Activated T-helper 2 cell treated with anti-CD3 and anti-CD28 coated beads, Interferon-gamma antibody, Interleukin-2, Interleukin-4, amounts not matched to agents 10 μg/mL and 5 μg/mL and 100 μg/mL, durations not matched to agents 14 hours and 24 hours and 36 hours (primary cell): ENCODE measurements around the gene FILIP1. TPM values are rescaled to one million over a fixed set of nuclear protein-coding genes. Genes with fewer than 3 reads are reported as not detected.
A peak's percentile ranks its signal among the peaks of the same experiment; 100 is the strongest.

Source experiments
- DNase-seq: peaks from one replicate; pipeline ENCODE4 v3.0.0; 2021; ENCODE audit warnings: low spot score
- H3K27ac Mint-ChIP-seq: one replicate; pipeline ENCODE4 v1.8.0; 2021; ENCODE audit warnings: mixed read lengths
- H3K27me3 Mint-ChIP-seq: one replicate; pipeline ENCODE4 v1.8.0; 2021; ENCODE audit warnings: low read depth, mixed read lengths
- H3K36me3 Mint-ChIP-seq: one replicate; pipeline ENCODE4 v1.8.0; 2021; ENCODE audit warnings: low read depth, mixed read lengths
- H3K4me1 Mint-ChIP-seq: one replicate; pipeline ENCODE4 v1.8.0; 2021; ENCODE audit warnings: low read depth, mixed read lengths
- H3K4me3 Mint-ChIP-seq: one replicate; pipeline ENCODE4 v1.8.0; 2021; ENCODE audit warnings: low read depth, mild to moderate bottlenecking, moderate library complexity, mixed read lengths
- H3K9me3 Mint-ChIP-seq: one replicate; pipeline ENCODE4 v1.8.0; 2021; ENCODE audit warnings: mixed read lengths
- intact Hi-C: fragments of 100-400 bp; cut with micrococcal nuclease; formaldehyde crosslinking; loops from one replicate; pipeline ENCODE4 v1.15.1; 2023
- total RNA-seq: library from RNA; stranded (reverse); gene quantifications from 2 replicates; pipeline ENCODE4 v1.2.3, GENCODE V29; 2022

Gene FILIP1
- total RNA-seq, 1 donor from 2014 or later: not detected

DNA sequence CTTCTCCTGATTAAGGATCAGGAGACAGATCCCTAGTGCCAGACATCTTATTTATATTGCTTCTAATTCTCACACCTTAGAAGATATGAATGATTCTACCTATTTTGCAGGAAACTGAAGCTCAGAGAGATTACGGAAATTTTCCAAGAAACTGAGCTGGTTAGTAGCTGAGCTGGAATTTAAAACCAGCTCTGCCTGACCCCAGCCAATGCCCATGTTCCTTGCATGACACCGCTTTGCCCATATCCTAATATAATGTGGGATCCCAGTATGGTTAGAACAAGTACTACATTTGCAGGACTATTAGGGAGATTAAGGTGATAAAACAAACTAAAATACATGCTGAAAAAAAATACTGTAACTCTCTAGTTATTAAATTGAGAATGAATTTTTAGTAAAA is 210.9 kb downstream of the FILIP1 start:
- intact Hi-C loops: loop anchor here (5.0 to 10.0 kb wide), 2 partner anchors 1758 to 1820 kb away; partner anchors contain the start of genes EEF1A1 and MTO1
- Mint-ChIP-seq H3K36me3 (peaks cover 27% of the 10 kb centered on the region), H3K4me3 (peak overlapping the region; percentile 64), H3K4me1 (peaks cover 48% of the 10 kb centered on the region), H3K27me3 (no peaks in the 10 kb centered on the region), H3K9me3 (no peaks in the 10 kb centered on the region), H3K27ac (no peak overlapping the region)
- DNase-seq: no peak

DNA sequence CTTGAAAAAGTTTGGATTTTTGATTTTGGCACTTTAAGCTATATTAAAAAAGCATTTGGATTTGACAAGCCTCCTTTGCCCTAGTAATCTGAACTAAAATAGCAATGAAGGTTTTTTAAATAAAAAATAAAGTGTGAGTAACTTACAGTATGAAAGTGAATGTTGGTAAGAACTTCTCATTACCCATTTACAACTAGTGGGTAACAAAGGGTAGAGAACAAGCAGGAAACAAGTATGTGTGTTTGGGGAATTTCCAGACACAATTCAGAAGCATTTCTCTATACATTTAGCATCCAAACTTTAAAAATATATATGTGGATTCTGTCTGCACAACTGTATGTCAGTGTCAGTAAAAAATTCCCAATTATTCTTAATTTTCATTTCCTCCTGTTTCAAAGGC is 211.9 kb downstream of the FILIP1 start:
- Mint-ChIP-seq H3K9me3 (no peaks in the 10 kb centered on the region), H3K27ac (peak overlapping the region; percentile 74), H3K4me1 (peaks cover 42% of the 10 kb centered on the region), H3K36me3 (peaks cover 23% of the 10 kb centered on the region), H3K27me3 (no peaks in the 10 kb centered on the region), H3K4me3 (peak overlapping the region; percentile 58)
- intact Hi-C loops: loop anchor here (5.0 to 10.0 kb wide), 2 partner anchors 1757 to 1819 kb away; partner anchors contain the start of genes EEF1A1 and MTO1
- no peak for DNase-seq

DNA sequence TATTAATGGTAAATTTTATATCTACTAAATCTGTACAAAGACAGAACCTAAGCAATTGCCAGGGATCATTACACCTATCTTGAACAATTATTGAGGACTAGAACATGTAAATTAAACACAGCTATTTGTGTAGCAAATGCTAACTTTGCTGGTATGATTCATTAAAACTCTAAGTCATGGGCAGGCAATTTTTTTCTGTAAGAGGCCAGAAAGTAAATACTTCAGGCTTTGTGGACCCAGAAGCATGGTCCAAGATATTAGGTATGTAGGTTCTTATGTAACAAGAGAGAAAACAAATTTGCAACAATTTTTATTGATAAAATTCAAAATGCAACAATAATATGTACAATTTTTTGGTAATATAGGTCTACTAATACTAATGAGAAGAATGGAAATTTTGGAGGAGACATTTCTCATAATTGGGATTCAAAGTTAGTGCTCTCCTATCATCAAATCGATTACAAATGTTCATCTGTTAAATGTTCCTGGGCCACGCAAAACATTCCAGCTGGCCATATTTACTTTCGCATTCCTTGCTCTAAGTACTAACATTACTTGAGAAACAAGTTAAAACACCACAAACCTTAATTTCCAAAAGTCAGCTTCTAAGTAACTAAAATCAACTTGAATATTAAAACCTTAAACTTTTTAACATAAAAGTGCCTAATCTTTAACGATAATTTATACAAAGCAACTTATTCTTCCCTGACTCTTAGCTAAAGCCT is 213.3 kb downstream of the FILIP1 start:
- no peak overlapping the region for H3K27ac Mint-ChIP-seq
- H3K4me3 Mint-ChIP-seq: peak overlapping the region; percentile 3
- H3K9me3 Mint-ChIP-seq: no peaks in the 10 kb centered on the region
- intact Hi-C loops: loop anchor here (5.0 to 10.0 kb wide), 2 partner anchors 1755 to 1818 kb away; partner anchors contain the start of genes EEF1A1 and MTO1
- no peak for DNase-seq
- peaks cover 48% of the 10 kb centered on the region for H3K4me1 Mint-ChIP-seq
- H3K36me3 Mint-ChIP-seq: peaks cover 36% of the 10 kb centered on the region
- H3K27me3 Mint-ChIP-seq: no peaks in the 10 kb centered on the region

DNA sequence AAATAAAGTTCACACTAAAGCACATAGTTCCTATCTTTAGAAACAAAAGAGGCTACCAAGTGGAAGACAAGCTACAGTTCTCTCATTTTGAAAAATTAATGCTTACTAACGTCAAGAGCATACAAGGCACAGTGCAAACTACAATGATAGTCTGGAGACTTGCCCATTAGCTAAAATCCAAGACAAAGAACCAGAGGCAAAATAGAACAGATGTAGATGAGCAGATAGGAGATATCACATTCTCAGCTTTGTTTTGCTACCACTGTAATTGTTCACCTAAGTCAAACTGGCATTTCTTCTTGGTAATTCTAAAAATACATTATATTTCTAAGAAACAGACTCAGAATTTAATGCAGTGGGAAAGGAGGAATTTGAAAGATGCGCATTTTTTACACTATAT is 214.2 kb downstream of the FILIP1 start:
- H3K36me3 Mint-ChIP-seq: peaks cover 43% of the 10 kb centered on the region
- no peak for DNase-seq
- no peak overlapping the region for H3K4me3 Mint-ChIP-seq
- no peaks in the 10 kb centered on the region for H3K9me3 Mint-ChIP-seq
- no peak overlapping the region for H3K27ac Mint-ChIP-seq
- H3K27me3 Mint-ChIP-seq: no peaks in the 10 kb centered on the region
- H3K4me1 Mint-ChIP-seq: peaks cover 53% of the 10 kb centered on the region
- intact Hi-C loops: no loop called here

DNA sequence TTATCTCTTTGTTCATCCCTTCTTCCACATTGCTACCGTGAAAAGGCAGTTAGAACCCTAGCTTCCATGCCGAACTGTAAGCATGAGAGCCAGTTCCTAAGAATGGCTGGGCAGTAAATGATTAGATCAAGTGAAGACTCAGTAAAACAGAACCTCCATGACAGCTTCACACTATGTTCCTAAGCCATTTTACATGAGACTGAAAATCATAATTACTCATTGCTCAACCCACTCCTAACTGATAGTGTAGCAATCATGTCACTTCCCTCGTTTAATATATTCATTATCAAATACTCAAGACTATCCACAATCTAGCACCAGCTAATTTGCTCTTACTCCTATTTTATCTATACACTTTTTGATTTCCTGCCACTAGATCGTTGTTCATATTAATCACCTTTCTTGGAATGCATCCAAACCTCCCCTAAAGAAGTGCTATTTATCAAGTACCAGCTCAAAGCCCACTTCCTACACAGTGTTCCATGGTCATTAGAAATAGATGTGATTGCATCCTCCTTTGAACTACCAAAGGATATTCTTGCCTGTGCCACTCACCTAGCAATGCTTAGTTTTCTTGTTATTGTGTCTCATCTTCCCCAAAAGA is 215.0 kb downstream of the FILIP1 start:
- Mint-ChIP-seq H3K36me3 (peaks cover 51% of the 10 kb centered on the region), H3K4me1 (peaks cover 60% of the 10 kb centered on the region), H3K27me3 (no peaks in the 10 kb centered on the region), H3K27ac (peak overlapping the region; percentile 73), H3K4me3 (no peak overlapping the region), H3K9me3 (no peaks in the 10 kb centered on the region)
- no peak for DNase-seq
- intact Hi-C loops: no loop called here

DNA sequence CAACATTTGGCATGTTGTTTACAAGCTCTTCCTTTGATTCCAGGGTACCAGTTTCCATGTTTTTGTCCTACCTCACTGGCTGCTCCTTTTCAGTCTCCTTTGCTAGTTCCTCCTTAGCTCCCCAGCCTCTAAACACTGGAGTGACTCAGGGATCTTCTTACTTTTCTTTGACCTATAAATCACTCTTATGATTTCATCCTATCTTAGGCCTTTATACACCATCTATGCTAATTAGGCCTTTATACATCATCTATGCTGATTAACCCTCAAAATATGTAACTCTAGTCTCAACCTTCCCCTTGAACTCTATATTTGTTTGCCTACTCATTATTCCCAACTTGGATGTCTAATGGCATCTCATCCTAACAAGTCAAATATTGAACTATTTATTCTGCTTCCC is 218.5 kb downstream of the FILIP1 start:
- Mint-ChIP-seq H3K9me3 (no peaks in the 10 kb centered on the region), H3K4me1 (peaks cover 63% of the 10 kb centered on the region), H3K36me3 (peaks cover 75% of the 10 kb centered on the region), H3K27me3 (no peaks in the 10 kb centered on the region), H3K4me3 (no peak overlapping the region), H3K27ac (peak overlapping the region; percentile 67)
- DNase-seq: no peak
- intact Hi-C loops: no loop called here

DNA sequence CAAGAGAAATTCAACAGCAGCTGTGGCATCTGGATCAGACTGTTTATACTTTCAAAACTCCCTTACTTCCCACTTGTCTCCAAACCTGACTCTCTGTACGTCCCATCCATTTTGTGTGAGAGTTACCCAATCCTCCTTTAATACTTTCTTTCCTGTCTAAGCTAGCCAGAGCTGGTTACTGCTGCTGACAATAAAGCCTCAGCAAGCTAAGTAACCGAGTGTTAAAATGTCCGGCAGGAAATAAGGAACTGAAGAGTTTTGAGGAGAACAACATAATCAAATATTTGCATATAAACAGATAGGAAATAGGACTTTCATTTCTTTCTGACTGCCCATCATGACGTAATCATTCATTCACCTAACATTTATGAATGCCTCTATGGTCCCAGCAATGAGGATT is 220.6 kb downstream of the FILIP1 start:
- peaks cover 50% of the 10 kb centered on the region for H3K4me1 Mint-ChIP-seq
- H3K9me3 Mint-ChIP-seq: no peaks in the 10 kb centered on the region
- H3K27ac Mint-ChIP-seq: no peak overlapping the region
- DNase-seq: no peak
- intact Hi-C loops: no loop called here
- H3K27me3 Mint-ChIP-seq: no peaks in the 10 kb centered on the region
- peaks cover 63% of the 10 kb centered on the region for H3K36me3 Mint-ChIP-seq
- H3K4me3 Mint-ChIP-seq: no peak overlapping the region

DNA sequence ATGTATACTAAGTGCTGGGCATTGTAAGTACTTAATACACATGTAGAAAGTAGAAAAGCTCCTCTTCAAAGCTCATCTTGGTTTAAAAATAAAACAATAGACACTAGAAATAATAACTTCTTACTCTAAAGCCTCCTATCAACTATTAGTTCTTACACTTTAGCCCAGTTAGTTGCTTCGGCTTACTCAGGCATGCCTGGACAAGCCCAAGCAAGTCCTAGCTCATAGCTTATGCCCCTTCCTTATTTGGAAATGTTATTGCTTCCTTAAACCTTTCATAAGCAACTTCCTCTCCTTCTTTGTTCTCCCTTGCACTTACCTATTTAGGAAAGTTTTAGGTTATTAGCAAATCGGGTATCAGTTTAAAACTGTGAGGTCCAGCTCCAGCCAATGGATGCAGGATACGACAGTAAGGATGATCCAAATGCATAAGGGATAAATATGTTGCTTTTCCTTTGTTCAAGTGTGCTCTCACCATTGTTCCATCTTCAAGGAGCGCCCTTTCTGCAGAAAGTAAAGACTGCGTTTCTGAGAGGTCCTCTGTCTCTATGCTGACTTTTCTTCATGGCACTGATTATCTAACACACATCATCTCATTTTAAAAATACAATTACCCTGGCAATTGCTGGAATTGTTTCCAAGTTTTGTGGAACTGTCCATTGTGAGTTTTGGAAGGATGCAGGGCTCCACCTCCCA is 221.3 kb downstream of the FILIP1 start:
- H3K36me3 Mint-ChIP-seq: peaks cover 65% of the 10 kb centered on the region
- H3K27ac Mint-ChIP-seq: no peak overlapping the region
- intact Hi-C loops: no loop called here

DNA sequence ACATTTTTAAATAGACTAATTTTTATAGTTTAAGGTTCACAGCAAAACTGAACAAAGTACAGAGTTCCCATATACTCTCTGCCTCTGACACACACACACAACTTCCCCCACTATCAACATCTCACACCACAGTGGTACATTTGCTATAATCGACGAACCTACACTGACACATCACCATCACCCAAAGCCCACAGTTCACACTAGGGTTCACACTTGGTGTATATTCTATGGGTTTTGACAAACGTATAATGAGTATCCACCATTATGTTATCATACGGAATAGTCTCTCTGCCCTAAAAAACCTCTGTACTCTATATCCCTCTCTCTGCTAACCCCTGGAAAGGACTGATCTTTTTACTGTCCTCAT is 224.6 kb downstream of the FILIP1 start:
- DNase-seq: no peak
- no peaks in the 10 kb centered on the region for H3K27me3 Mint-ChIP-seq
- intact Hi-C loops: no loop called here
- H3K4me3 Mint-ChIP-seq: no peak overlapping the region
- peaks cover 36% of the 10 kb centered on the region for H3K36me3 Mint-ChIP-seq
- no peak overlapping the region for H3K27ac Mint-ChIP-seq
- H3K4me1 Mint-ChIP-seq: peaks cover 33% of the 10 kb centered on the region
- H3K9me3 Mint-ChIP-seq: no peaks in the 10 kb centered on the region

More for the DNA sequence above, 221.3 kb downstream of the FILIP1 start:
- H3K4me3 Mint-ChIP-seq: no peak overlapping the region
- H3K27me3 Mint-ChIP-seq: no peaks in the 10 kb centered on the region
- peaks cover 53% of the 10 kb centered on the region for H3K4me1 Mint-ChIP-seq
- no peaks in the 10 kb centered on the region for H3K9me3 Mint-ChIP-seq
- no peak for DNase-seq

DNA sequence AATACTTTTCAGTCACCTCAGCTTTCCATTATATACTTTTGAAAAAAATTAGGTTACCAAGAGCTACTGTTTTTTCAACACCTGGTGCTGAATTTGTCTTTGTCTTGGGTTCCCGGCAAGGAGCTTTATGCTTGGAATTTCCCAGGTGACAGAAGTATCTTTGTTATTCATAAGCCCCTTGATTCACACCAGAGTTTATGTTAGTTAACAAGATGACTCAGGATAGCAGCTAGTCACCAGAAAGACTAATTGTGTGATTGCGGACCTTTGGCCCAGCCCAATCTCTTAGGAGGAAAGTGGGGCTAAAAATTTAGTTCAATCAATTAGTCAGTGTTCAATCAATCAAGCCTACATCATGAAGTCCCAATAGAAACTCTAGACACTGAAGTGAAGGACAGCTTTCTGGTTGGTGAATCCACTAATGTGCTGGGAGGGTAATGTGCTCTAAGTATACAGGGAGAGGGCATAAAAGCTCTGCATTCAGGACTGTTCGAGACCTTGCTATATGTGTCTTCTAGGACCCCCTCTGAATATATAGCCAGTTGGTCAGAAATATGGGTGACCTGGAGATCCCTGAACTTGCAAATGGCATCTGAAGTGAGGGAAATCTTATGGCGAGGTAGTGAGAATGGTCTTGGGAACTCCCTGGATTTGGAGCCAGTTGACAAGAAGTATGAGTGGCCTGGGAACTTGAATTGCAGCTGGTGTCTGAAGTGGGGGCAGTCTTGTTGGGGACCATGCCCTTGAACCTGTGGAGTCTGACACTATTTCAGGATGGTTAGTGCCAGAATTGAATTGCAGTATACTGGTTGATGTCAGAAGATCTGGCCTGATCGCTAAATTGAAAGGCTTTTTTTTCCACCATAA is 225.2 kb downstream of the FILIP1 start:
- Mint-ChIP-seq H3K4me3 (no peak overlapping the region), H3K9me3 (no peaks in the 10 kb centered on the region), H3K27me3 (no peaks in the 10 kb centered on the region), H3K36me3 (peaks cover 31% of the 10 kb centered on the region), H3K27ac (no peak overlapping the region), H3K4me1 (peaks cover 30% of the 10 kb centered on the region)
- intact Hi-C loops: no loop called here
- DNase-seq: no peak

DNA sequence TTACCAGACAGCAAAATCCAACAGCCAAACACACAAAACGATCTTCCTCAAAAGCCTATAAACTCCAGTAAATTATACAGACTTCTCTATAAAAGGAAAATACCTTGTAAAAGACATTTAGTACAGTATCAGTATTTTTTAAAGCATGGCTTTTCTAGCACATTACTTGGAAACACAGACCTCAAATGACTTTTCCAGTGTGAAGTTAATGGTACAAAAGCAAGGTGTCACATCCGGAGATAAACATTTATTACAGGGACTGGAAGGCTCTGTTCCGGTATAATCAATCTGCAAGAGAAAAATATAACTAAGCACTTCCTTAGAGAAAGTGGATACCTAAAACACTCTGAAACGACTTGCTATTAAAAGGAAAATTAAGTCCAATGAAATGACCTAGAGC is 226.1 kb downstream of the FILIP1 start:
- H3K27me3 Mint-ChIP-seq: no peaks in the 10 kb centered on the region
- peaks cover 27% of the 10 kb centered on the region for H3K4me1 Mint-ChIP-seq
- no peak for DNase-seq
- H3K9me3 Mint-ChIP-seq: no peaks in the 10 kb centered on the region
- intact Hi-C loops: loop anchor here (2.0 kb wide), 1 partner anchor 17 kb away; the partner anchor contains the start of gene TMEM30A
- peaks cover 28% of the 10 kb centered on the region for H3K36me3 Mint-ChIP-seq
- no peak overlapping the region for H3K27ac Mint-ChIP-seq
- no peak overlapping the region for H3K4me3 Mint-ChIP-seq

DNA sequence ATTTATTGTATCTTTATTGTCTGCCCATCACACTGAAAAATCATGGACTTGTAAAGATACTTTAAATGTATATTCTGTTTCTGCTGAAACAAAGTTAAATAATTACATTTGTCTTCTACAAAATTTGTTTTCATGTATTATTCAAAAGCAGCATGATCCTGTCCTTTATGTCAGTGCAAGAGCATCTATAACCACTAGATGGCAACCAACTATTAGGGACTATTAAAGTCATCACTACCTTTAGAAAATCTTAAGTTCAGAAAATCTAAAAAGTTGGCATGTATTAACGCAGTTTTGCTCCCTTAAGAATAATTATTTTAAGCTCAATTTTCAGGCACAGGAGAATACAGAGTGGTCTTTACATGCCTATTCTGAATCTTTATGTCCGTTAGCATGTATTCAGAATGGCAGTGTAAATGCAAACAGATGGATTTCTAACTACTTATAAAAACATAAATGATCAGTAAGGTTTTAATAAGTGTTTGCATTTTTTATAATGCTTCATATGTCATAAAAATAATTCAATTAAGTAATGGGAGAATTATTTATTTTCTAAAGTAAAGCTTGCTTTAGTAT is 226.8 kb downstream of the FILIP1 start:
- Mint-ChIP-seq H3K27ac (no peak overlapping the region), H3K4me3 (no peak overlapping the region), H3K27me3 (no peaks in the 10 kb centered on the region), H3K36me3 (peaks cover 22% of the 10 kb centered on the region), H3K9me3 (no peaks in the 10 kb centered on the region), H3K4me1 (peaks cover 22% of the 10 kb centered on the region)
- intact Hi-C loops: loop anchor here (1.0 to 2.0 kb wide), 2 partner anchors 18 to 259 kb away; partner anchors contain the start of gene TMEM30A
- no peak for DNase-seq
